GM12878 (cell line): ENCODE data around the gene KCNN3. TPM values are rescaled to one million over a fixed set of nuclear protein-coding genes. Genes with fewer than 3 reads are reported as not detected.

Experiments
- ATAC-seq: fragments of 200-7000 bp; cut with Tn5 transposase; 3 replicates; pipeline ENCODE4 v1.9.1; 2020; ENCODE audit warnings: mild to moderate bottlenecking, moderate library complexity
- BruUV-seq: library from RNA; stranded (reverse); fragments of 400-500 nt; replicated peaks from 2 replicates; lab custom pipeline; 2021; lab: Mats Ljungman, UMichigan
- CTCF ChIA-PET: fragments of 300-600 bp; sonication (Branson Sonifier 250); formaldehyde crosslinking; extraction: SDS; loops from one replicate; lab custom pipeline; 2021; ENCODE audit warnings: inconsistent platforms; lab: Yijun Ruan, JAX
- POLR2A ChIA-PET: fragments of 350-600 bp; formaldehyde crosslinking; extraction: SDS; loops from one replicate; lab custom pipeline; 2021; ENCODE audit warnings: inconsistent platforms; lab: Charles Lee
- RAD21 ChIA-PET: fragments of 300-600 bp; sonication (Branson Sonifier 250); formaldehyde crosslinking; loops from one replicate; lab custom pipeline; 2023; ENCODE audit warnings: antibody characterized with exemption; ENCODE audit not compliant: unreplicated experiment; lab: Charles Lee
- SMC1A ChIA-PET: fragments of 300-600 bp; sonication (Branson Sonifier 250); formaldehyde crosslinking; loops from one replicate; lab custom pipeline; 2023; ENCODE audit not compliant: unreplicated experiment, uncharacterized antibody; lab: Charles Lee
- DNase-seq: peaks from one replicate; pipeline ENCODE4 v3.0.0-alpha.2; 2011; ENCODE audit warnings: low read depth, low spot score
- FAIRE-seq: peaks from 3 replicates; lab custom pipeline; 2011; peaks lifted over from hg19 to GRCh38; lab: Jason Lieb, UNC
- H2AFZ ChIP-seq: 2 replicates; pipeline ENCODE4 v1.6.0; 2011; ENCODE audit warnings: low read depth, low read length, control low read depth; ENCODE audit not compliant: control insufficient read depth
- H3K27ac ChIP-seq: 2 replicates; pipeline ENCODE4 v1.5.1; 2011; ENCODE audit warnings: control low read depth; ENCODE audit not compliant: control insufficient read depth, insufficient read depth
- H3K27me3 ChIP-seq, 2 experiments: replicated peaks in 1 of 2; 2 replicates each; pipeline versions ENCODE4 v1.6.0 to v1.6.1; 2011; ENCODE audit warnings: low read length in 1 of 2; ENCODE audit not compliant: control insufficient read depth in 2 of 2, insufficient read depth in 2 of 2
- H3K36me3 ChIP-seq, 2 experiments: 2 replicates each; pipeline ENCODE4 v1.5.1; 2011; ENCODE audit warnings: low read length in 1 of 2; ENCODE audit not compliant: control insufficient read depth in 2 of 2, insufficient read depth in 2 of 2
- H3K4me1 ChIP-seq: 2 replicates; pipeline ENCODE4 v1.6.1; 2011; ENCODE audit warnings: mild to moderate bottlenecking, low read length, moderate library complexity, mixed read lengths; ENCODE audit not compliant: control insufficient read depth, insufficient read depth
- H3K4me2 ChIP-seq: 2 replicates; pipeline ENCODE4 v1.6.0; 2011; ENCODE audit warnings: control low read depth; ENCODE audit not compliant: control insufficient read depth, insufficient read depth
- H3K4me3 ChIP-seq: fragments of 200-600 bp; sonication (generic); 2 replicates; pipeline ENCODE4 v1.5.1; 2016
- H3K79me2 ChIP-seq: 2 replicates; pipeline ENCODE4 v1.6.0; 2011; ENCODE audit warnings: low read length; ENCODE audit not compliant: control insufficient read depth, insufficient read depth
- H3K9ac ChIP-seq: 2 replicates; pipeline ENCODE4 v1.8.0; 2011; ENCODE audit warnings: low read length, control low read depth, mixed read lengths; ENCODE audit not compliant: control insufficient read depth, insufficient read depth
- H3K9me3 ChIP-seq: replicated peaks from 3 replicates; pipeline ENCODE4 v1.5.1; 2011; ENCODE audit warnings: mild to moderate bottlenecking, low read length; ENCODE audit not compliant: control insufficient read depth, insufficient read depth
- H4K20me1 ChIP-seq: 2 replicates; pipeline ENCODE4 v1.6.0; 2011; ENCODE audit not compliant: control insufficient read depth, insufficient read depth
- EP300 ChIP-seq, 2 experiments: fragments of 150-350 bp in 1 of 2; IDR thresholded peaks; 2 replicates each; pipeline ENCODE4 v1.6.1; 2011 to 2012; ENCODE audit warnings: low read depth in 2 of 2, low read length in 2 of 2, borderline replicate concordance in 1 of 2, improper control_type of control experiment in 1 of 2, inconsistent platforms in 1 of 2; ENCODE audit not compliant: control insufficient read depth in 1 of 2
- HDAC6 ChIP-seq: fragments of 200-600 bp; sonication (generic); IDR thresholded peaks from one replicate; pipeline ENCODE4 v1.8.0; 2017; ENCODE audit warnings: antibody characterized with exemption; ENCODE audit not compliant: unreplicated experiment
- NBN ChIP-seq: fragments of 450-650 bp; IDR thresholded peaks from 2 replicates; pipeline ENCODE4 v1.6.1; 2016
- PML ChIP-seq: IDR thresholded peaks from 2 replicates; pipeline ENCODE4 v1.6.1; 2012; ENCODE audit warnings: low read length, inconsistent platforms
- RBBP5 ChIP-seq: fragments of 200-600 bp; sonication (generic); conservative IDR thresholded peaks from 2 replicates; pipeline ENCODE4 v1.6.1; 2016
- SIX5 ChIP-seq: IDR thresholded peaks from 2 replicates; pipeline ENCODE4 v1.6.1; 2011; ENCODE audit warnings: mild to moderate bottlenecking, low read depth, low read length, moderate library complexity; ENCODE audit not compliant: severe bottlenecking
- SRF ChIP-seq, 2 experiments: IDR thresholded peaks; 2 replicates each; pipeline ENCODE4 v1.6.1; 2011; ENCODE audit warnings: low read depth in 2 of 2, low read length in 2 of 2, mild to moderate bottlenecking in 1 of 2, moderate library complexity in 1 of 2
- ZBED1 ChIP-seq: IDR thresholded peaks from 2 replicates; pipeline ENCODE4 v1.6.1; 2016; ENCODE audit warnings: borderline replicate concordance
- ZNF384 ChIP-seq: IDR thresholded peaks from 2 replicates; pipeline ENCODE4 v1.6.1; 2012; ENCODE audit warnings: low read depth, mild to moderate bottlenecking, low read length, improper control_type of control experiment, borderline replicate concordance
- WGBS: methylation state at CpG from one replicate; pipeline ENCODE4 v1.1.6; 2016; ENCODE audit warnings: low lambda C conversion rate; ENCODE audit not compliant: insufficient replicate concordance, insufficient coverage; ENCODE audit errors: missing lambda C conversion rate; 5-methylcytosine and 5-hydroxymethylcytosine counted together
- in situ Hi-C: fragments of 300-500 bp; cut with MboI; formaldehyde crosslinking; loops from 9 replicates; pipeline ENCODE4 v1.14.3; 2018; ENCODE audit warnings: mixed read lengths
- intact Hi-C: fragments of 100-400 bp; cut with micrococcal nuclease; formaldehyde crosslinking; loops from one replicate; pipeline ENCODE4 v1.14.2; 2022; ENCODE audit not compliant: unreplicated experiment
- polyA plus RNA-seq, 11 experiments: library from polyadenylated mRNA; depleted of rRNA in 4 of 11; unstranded in 6 of 11; stranded (reverse) in 5 of 11; fragments of >200 nt; fragmentation: Nextera tagmentation in 4 of 11; fragmentation: Illumina TruSeq in 1 of 11; extraction: Ambion mirVana in 4 of 11; extraction: Trizol in 1 of 11; gene quantifications; 1 replicate in 1 of 11; 2 replicates in 10 of 11; pipeline versions ENCODE4 v1.2.1 to v1.2.3, GENCODE V29; 2011 to 2016; ENCODE audit warnings: inconsistent platforms in 2 of 11, missing spikeins in 2 of 11, low read depth in 1 of 11
- total RNA-seq, 4 experiments: library from RNA; depleted of rRNA in 3 of 4; stranded (reverse); fragments of >200 nt in 3 of 4; fragmentation: Illumina TruSeq in 1 of 4; extraction: Trizol in 1 of 4; gene quantifications; 2 replicates each; pipeline versions ENCODE4 v1.2.1 to v1.2.3, GENCODE V29; 2013 to 2021

The KCNN3 gene
- total and polyA plus RNA-seq, 10 of the 15 experiments (the other 5 are each of a cell fraction or from before 2014, with no cell fraction given) = 3.5 to 26.4 (median 14.9) TPM

GRCh38 chr1:154832384-154832783 lies 37.7 kb downstream of the KCNN3 start:
- ATAC-seq = no peak
- no peak overlapping the region for H2AFZ ChIP-seq
- H3K9me3 ChIP-seq = no peaks in the 10 kb centered on the region
- no peak overlapping the region for H3K9ac ChIP-seq
- POLR2A ChIA-PET = interaction anchor here (1.2 kb wide), 1 partner anchor 33 kb away, joined by 3 read pairs; no protein-coding TSS in a partner anchor
- peaks cover 2 to 5% of the 10 kb centered on the region in 2 experiments; a peak in 3 of 4 replicates for H3K36me3 ChIP-seq
- no peak overlapping the region for H3K4me3 ChIP-seq
- peaks cover 9% of the 10 kb centered on the region for H3K4me1 ChIP-seq
- DNase-seq = no peak
- H3K27me3 ChIP-seq = no peaks in the 10 kb centered on the region
- H3K79me2 ChIP-seq = peaks cover 4% of the 10 kb centered on the region
- intact Hi-C loops (no loop called here), in situ Hi-C loops (no loop called here)
- SMC1A ChIA-PET = interaction anchor here (0.9 to 1.0 kb wide), 2 partner anchors 24 to 41 kb away, joined by 3 read pairs; no protein-coding TSS in a partner anchor
- RAD21 ChIA-PET = no interaction called here
- 100% methylated on average over 2 of the region's 2 CpGs for WGBS
- TF ChIP-seq SRF (IDR thresholded peaks at IDR 0.05; ENCODE audit: low read depth in 2 of 2, low read length in 2 of 2) (no peak), ZBED1 (no peak), SIX5 (no peak), ZNF384 (no peak), PML (no peak), EP300 (IDR thresholded peaks at IDR 0.05; ENCODE audit: borderline replicate concordance in 1 of 2, control insufficient read depth in 1 of 2, low read depth in 2 of 2, low read length in 2 of 2) (no peak), RBBP5 (no peak), HDAC6 (no peak), NBN (no peak)
- no peak for FAIRE-seq
- BruUV-seq = no TSS peak
- no peaks in the 10 kb centered on the region for H4K20me1 ChIP-seq
- H3K4me2 ChIP-seq = no peak overlapping the region
- no peak overlapping the region for H3K27ac ChIP-seq
- CTCF ChIA-PET = interaction anchor here (1.6 kb wide), 1 partner anchor 31 kb away, joined by 5 read pairs; no protein-coding TSS in a partner anchor
